Stimulated activated CD8-positive, alpha-beta memory T cell treated with anti-CD3 and anti-CD28 coated beads, Interleukin-15, amount 100 ng/mL, for 4 hours (primary cell): ENCODE data around the gene GNMT.

Experiments used
- DNase-seq, 2 donors: peaks; one replicate each; pipeline ENCODE4 v3.0.0-alpha.2; 2020; ENCODE audit warnings: low read depth in 2 of 2

GNMT gene

DNA sequence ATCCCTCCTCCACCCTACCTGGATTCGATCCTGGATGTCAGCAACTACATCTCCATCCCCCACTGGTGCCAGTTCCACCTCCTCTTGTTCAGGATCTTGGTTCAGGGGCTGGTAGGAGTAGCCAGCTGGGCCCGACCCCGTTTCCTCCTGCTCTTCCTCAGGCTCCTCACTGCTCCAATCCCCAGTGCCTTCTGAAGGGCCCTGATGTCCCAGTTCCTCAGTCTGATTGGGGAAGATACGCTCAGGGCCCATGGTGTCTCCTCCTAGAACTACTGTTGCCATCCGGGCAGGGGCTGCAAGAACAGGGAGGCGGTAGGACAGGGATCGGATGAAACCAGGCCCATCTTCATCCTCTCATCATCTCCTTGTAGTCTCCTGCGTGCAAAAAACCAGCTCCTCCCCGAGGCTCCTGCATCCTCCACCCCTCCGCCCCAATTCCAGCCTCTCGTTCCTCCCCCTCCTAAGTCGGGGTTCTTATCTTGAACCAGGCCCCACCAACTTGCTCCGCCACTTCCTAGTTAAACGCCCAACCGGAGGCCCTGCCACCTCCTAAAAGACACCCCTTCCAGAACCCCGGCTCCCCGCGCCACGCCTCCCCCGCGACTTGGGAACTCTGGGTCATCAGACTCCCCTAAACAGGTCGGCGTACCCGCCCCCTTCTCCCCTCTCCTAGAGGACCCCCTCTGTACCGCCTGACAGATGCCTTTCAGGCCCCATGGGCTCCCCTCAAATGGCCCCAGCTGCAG lies 52.7 kb downstream of the GNMT start:
- DNase-seq: no peak
